Measurements from ENCODE around the gene PRH2. TPM values are rescaled to one million over a fixed set of nuclear protein-coding genes. Genes with fewer than 3 reads are reported as not detected.

Gene PRH2
- total and polyA plus RNA-seq, 2 of the 8 experiments (the other 6 are each of a cell fraction or from before 2014, with no cell fraction given): not detected

GRCh38 chr12:10884086-10884725 is 44.8 kb upstream of the PRH2 start, which contains the start of gene PRH1:
Gene PRH1, minus strand, starts transcription at chr12:10884255. Its CDS starts 38 bp downstream, at chr12:10884217.
- POLR2A ChIA-PET (ENCODE audit: partially characterized antibody): no interaction called here
- H3K27me3 ChIP-seq (replicated peaks in 1 of 4; ENCODE audit: control insufficient read depth in 3 of 4, extremely low read depth in 1 of 4, insufficient read depth in 3 of 4, low read length in 3 of 4): no peaks in the 10 kb centered on the region
- no peak within 1 kb of the TSS for H2BK5ac ChIP-seq (ENCODE audit: low read depth, low read length)
- H3K79me2 ChIP-seq (ENCODE audit: control insufficient read depth in 1 of 2, insufficient read depth in 2 of 2, low read length in 2 of 2): no peaks in the 10 kb centered on the region
- no peak within 1 kb of the TSS for H4K8ac ChIP-seq (ENCODE audit: extremely low read depth, insufficient read depth, low read length)
- no peak within 1 kb of the TSS for H3K23ac ChIP-seq (ENCODE audit: insufficient read length)
- TF ChIP-seq SIX5 (IDR thresholded peaks at IDR 0.05; ENCODE audit: low read depth, low read length) (no peak), CREB1 (IDR thresholded peaks at IDR 0.05) (no peak), SP1 (IDR thresholded peaks at IDR 0.05; ENCODE audit: low read depth, low read length) (no peak), NANOG (IDR thresholded peaks at IDR 0.05; ENCODE audit: insufficient read depth, low read depth, low read length, poor library complexity, severe bottlenecking) (no peak), ASH2L (IDR thresholded peaks at IDR 0.05; ENCODE audit: low read length) (no peak), SIRT6 (IDR thresholded peaks at IDR 0.05; ENCODE audit: low read length) (no peak), YY1 (IDR thresholded peaks at IDR 0.05; ENCODE audit: low read depth, low read length) (no peak), ZNF274 (IDR thresholded peaks at IDR 0.05; ENCODE audit: borderline replicate concordance, extremely low read depth, low read length) (no peak), POLR2AphosphoS5 (IDR thresholded peaks at IDR 0.05; ENCODE audit: low read depth, low read length) (no peak), EP300 (IDR thresholded peaks at IDR 0.05; ENCODE audit: borderline replicate concordance in 1 of 2, low read depth in 2 of 2, low read length in 2 of 2) (no peak)
- H2BK12ac ChIP-seq (ENCODE audit: low read depth, low read length): no peak within 1 kb of the TSS
- H3K36me3 ChIP-seq (ENCODE audit: control insufficient read depth in 2 of 4, insufficient read depth in 4 of 4, low read length in 3 of 4): no peaks in the 10 kb centered on the region; a peak in 1 of 8 replicates
- no peak within 1 kb of the TSS for H3K4me3 ChIP-seq (ENCODE audit: extremely low read depth in 1 of 4, insufficient read depth in 2 of 4, low read depth in 3 of 4, low read length in 4 of 4)
- no peak for FAIRE-seq
- no peak within 1 kb of the TSS for H4K91ac ChIP-seq (replicated peaks; ENCODE audit: insufficient read length, low read length)
- no peak for DNase-seq (ENCODE audit: low read depth in 1 of 2, low spot score in 2 of 2)
- no peak within 1 kb of the TSS for H3K18ac ChIP-seq (ENCODE audit: extremely low read depth, low read length)
- H2AK5ac ChIP-seq (ENCODE audit: low read depth, low read length): no peak within 1 kb of the TSS
- WGBS, 2 experiments (ENCODE audit: extremely low coverage in 1 of 2, insufficient coverage in 1 of 2, insufficient read length in 1 of 2, insufficient replicate concordance in 2 of 2, low coverage in 1 of 2, low lambda C conversion rate in 2 of 2, missing lambda C conversion rate in 1 of 2): 88% methylated on average over 6 of the region's 6 CpGs; no CpG with 5 or more reads in 1 of the 2 experiments
- H4K5ac ChIP-seq (ENCODE audit: insufficient read length, low read depth, low read length): no peak within 1 kb of the TSS
- no peaks in the 10 kb centered on the region for H3K79me1 ChIP-seq (ENCODE audit: low read depth, low read length)
- H3K9ac ChIP-seq (replicated peaks in 1 of 4; ENCODE audit: extremely low read depth in 1 of 4, low read depth in 3 of 4, low read length in 3 of 4): no peak within 1 kb of the TSS
- H3K4me2 ChIP-seq (ENCODE audit: insufficient read depth in 1 of 2, low read depth in 2 of 2, low read length in 2 of 2): no peak within 1 kb of the TSS
- H2BK20ac ChIP-seq (ENCODE audit: low read length): no peak within 1 kb of the TSS
- H3K23me2 ChIP-seq (ENCODE audit: low read depth, low read length): no peaks in the 10 kb centered on the region
- CTCF ChIA-PET (ENCODE audit: partially characterized antibody): no interaction called here
- H2AFZ ChIP-seq (ENCODE audit: low read length): no peak within 1 kb of the TSS
- no peaks in the 10 kb centered on the region for H3K9me3 ChIP-seq (ENCODE audit: insufficient read depth in 2 of 2, low read depth in 1 of 2, low read length in 1 of 2)
- H3K14ac ChIP-seq (ENCODE audit: insufficient read length): no peak within 1 kb of the TSS
- no peaks in the 10 kb centered on the region for H3K4me1 ChIP-seq (replicated peaks in 1 of 4; ENCODE audit: control insufficient read depth in 3 of 4, insufficient read depth in 4 of 4, low read length in 3 of 4)
- H2BK15ac ChIP-seq (ENCODE audit: low read length): no peak within 1 kb of the TSS
- no peak within 1 kb of the TSS; the same call in 1 of the 2 replicates for H3K27ac ChIP-seq (ENCODE audit: low read depth, low read length)
- no peak within 1 kb of the TSS for H3K56ac ChIP-seq (replicated peaks; ENCODE audit: insufficient read length, low read depth, low read length)
- no peak within 1 kb of the TSS for H2BK120ac ChIP-seq (replicated peaks; ENCODE audit: low read depth, low read length)
- no peak within 1 kb of the TSS for H3K4ac ChIP-seq (replicated peaks; ENCODE audit: insufficient read length, low read depth, low read length)
- H4K20me1 ChIP-seq (replicated peaks in 1 of 2; ENCODE audit: control insufficient read depth in 1 of 2, insufficient read depth in 2 of 2, low read length in 2 of 2): no peaks in the 10 kb centered on the region
